H9 (cell line): ENCODE results near the gene METTL25B. TPM values are rescaled to one million over a fixed set of nuclear protein-coding genes. Genes with fewer than 3 reads are reported as not detected.

ENCODE experiments used
- DNase-seq: peaks from one replicate; pipeline ENCODE4 v3.0.0-alpha.2; 2017
- H2AFZ ChIP-seq: one replicate; pipeline ENCODE4 v1.6.1; 2013; ENCODE audit warnings: mild to moderate bottlenecking, low read length, control low read depth, moderate library complexity
- H2AK5ac ChIP-seq: 2 replicates; pipeline ENCODE4 v1.6.1; 2013; ENCODE audit warnings: low read length, control low read depth, mixed read lengths; ENCODE audit not compliant: insufficient read length
- H2BK120ac ChIP-seq: one replicate; pipeline ENCODE4 v1.6.1; 2013; ENCODE audit warnings: low read depth, mild to moderate bottlenecking, low read length, control low read depth, inconsistent platforms; ENCODE audit not compliant: poor library complexity, severe bottlenecking
- H2BK12ac ChIP-seq: 2 replicates; pipeline ENCODE4 v1.6.1; 2013; ENCODE audit warnings: low read length, control low read depth, mixed read lengths, low read depth; ENCODE audit not compliant: insufficient read length
- H2BK15ac ChIP-seq: 2 replicates; pipeline ENCODE4 v1.6.1; 2013; ENCODE audit warnings: low read depth, low read length, control low read depth
- H2BK20ac ChIP-seq: one replicate; pipeline ENCODE4 v1.6.1; 2013; ENCODE audit warnings: low read depth, mild to moderate bottlenecking, low read length, control low read depth, inconsistent platforms; ENCODE audit not compliant: poor library complexity, severe bottlenecking
- H2BK5ac ChIP-seq: 2 replicates; pipeline ENCODE4 v1.6.1; 2013; ENCODE audit warnings: low read length, control low read depth, mixed read lengths; ENCODE audit not compliant: insufficient read length
- H3K14ac ChIP-seq: 2 replicates; pipeline ENCODE4 v1.6.1; 2013; ENCODE audit warnings: low read length, control low read depth; ENCODE audit not compliant: insufficient read depth
- H3K18ac ChIP-seq: 2 replicates; pipeline ENCODE4 v1.6.1; 2013; ENCODE audit warnings: low read depth, mild to moderate bottlenecking, mixed read lengths, low read length, control low read depth; ENCODE audit not compliant: insufficient read length
- H3K23ac ChIP-seq: 2 replicates; pipeline ENCODE4 v1.6.1; 2013; ENCODE audit warnings: low read length, control low read depth, mixed read lengths, low read depth; ENCODE audit not compliant: insufficient read length
- H3K23me2 ChIP-seq: 2 replicates; pipeline ENCODE4 v1.6.1; 2013; ENCODE audit warnings: low read depth, mild to moderate bottlenecking, mixed read lengths, low read length, control low read depth; ENCODE audit not compliant: insufficient read length, poor library complexity, severe bottlenecking
- H3K27ac ChIP-seq: 2 replicates; pipeline ENCODE4 v1.5.1; 2013; ENCODE audit warnings: low read length, control low read depth, mixed read lengths, low read depth; ENCODE audit not compliant: insufficient read length
- H3K27me3 ChIP-seq: 2 replicates; pipeline ENCODE4 v1.6.1; 2013; ENCODE audit warnings: low read length, control low read depth, inconsistent platforms; ENCODE audit not compliant: insufficient read depth
- H3K4ac ChIP-seq: 2 replicates; pipeline ENCODE4 v1.6.1; 2013; ENCODE audit warnings: low read depth, mild to moderate bottlenecking, control low read depth, inconsistent platforms, low read length, moderate library complexity
- H3K4me1 ChIP-seq: 2 replicates; pipeline ENCODE4 v1.6.1; 2013; ENCODE audit warnings: low read length, control low read depth, inconsistent platforms; ENCODE audit not compliant: insufficient read depth
- H3K4me2 ChIP-seq: 2 replicates; pipeline ENCODE4 v1.6.1; 2013; ENCODE audit warnings: low read length, control low read depth, mixed read lengths; ENCODE audit not compliant: insufficient read length, insufficient read depth
- H3K56ac ChIP-seq: 2 replicates; pipeline ENCODE4 v1.6.1; 2013; ENCODE audit warnings: low read depth, mild to moderate bottlenecking, mixed read lengths, low read length, control low read depth; ENCODE audit not compliant: insufficient read length
- H3K79me1 ChIP-seq: 2 replicates; pipeline ENCODE4 v1.6.1; 2013; ENCODE audit warnings: low read depth, mild to moderate bottlenecking, moderate library complexity, low read length, control low read depth, inconsistent platforms; ENCODE audit not compliant: insufficient read depth, poor library complexity, severe bottlenecking
- H3K79me2 ChIP-seq: 2 replicates; pipeline ENCODE4 v1.6.1; 2013; ENCODE audit warnings: low read length, control low read depth, inconsistent platforms; ENCODE audit not compliant: insufficient read depth
- H3K9ac ChIP-seq: 2 replicates; pipeline ENCODE4 v1.6.1; 2013; ENCODE audit warnings: low read length, control low read depth, mixed read lengths; ENCODE audit not compliant: insufficient read length; ENCODE audit errors: extremely low read depth
- H3K9me3 ChIP-seq: one replicate; pipeline ENCODE4 v1.6.1; 2013; ENCODE audit warnings: low read depth, low read length, inconsistent platforms; ENCODE audit not compliant: control insufficient read depth
- H3T11ph ChIP-seq: one replicate; pipeline ENCODE4 v1.6.1; 2013; ENCODE audit warnings: mild to moderate bottlenecking, low read length, control low read depth, inconsistent platforms
- H4K20me1 ChIP-seq: one replicate; pipeline ENCODE4 v1.6.1; 2013; ENCODE audit not compliant: control insufficient read depth, insufficient read length, insufficient read depth
- H4K5ac ChIP-seq: 2 replicates; pipeline ENCODE4 v1.6.1; 2013; ENCODE audit warnings: low read depth, mild to moderate bottlenecking, mixed read lengths, low read length, control low read depth; ENCODE audit not compliant: insufficient read length
- H4K8ac ChIP-seq: replicated peaks from 2 replicates; pipeline ENCODE4 v1.6.1; 2013; ENCODE audit warnings: low read length, control low read depth, mixed read lengths, low read depth; ENCODE audit not compliant: insufficient read length
- H4K91ac ChIP-seq: 2 replicates; pipeline ENCODE4 v1.6.1; 2013; ENCODE audit warnings: low read depth, mild to moderate bottlenecking, moderate library complexity, mixed read lengths, low read length, control low read depth; ENCODE audit not compliant: insufficient read length
- H3K27ac Mint-ChIP-seq, 3 experiments: 2 replicates in 2 of 3; 3 replicates in 1 of 3; pipeline ENCODE4 v1.8.0; 2020 to 2021; ENCODE audit warnings: mixed read lengths in 3 of 3, mild to moderate bottlenecking in 1 of 3, moderate library complexity in 1 of 3
- H3K27me3 Mint-ChIP-seq: 2 replicates; pipeline ENCODE4 v1.8.0; 2021; ENCODE audit warnings: low read depth, mild to moderate bottlenecking, moderate library complexity, mixed read lengths
- H3K36me3 Mint-ChIP-seq, 3 experiments: 2 replicates in 2 of 3; 3 replicates in 1 of 3; pipeline ENCODE4 v1.8.0; 2020 to 2021; ENCODE audit warnings: low read depth in 3 of 3, mixed read lengths in 3 of 3; ENCODE audit not compliant: insufficient read depth in 1 of 3
- H3K4me1 Mint-ChIP-seq, 2 experiments: 2 replicates each; pipeline ENCODE4 v1.8.0; 2020; ENCODE audit warnings: mixed read lengths in 2 of 2
- H3K4me3 Mint-ChIP-seq, 2 experiments: 2 replicates in 1 of 2; 3 replicates in 1 of 2; pipeline ENCODE4 v1.8.0; 2020 to 2021; ENCODE audit warnings: mild to moderate bottlenecking in 2 of 2, mixed read lengths in 2 of 2, moderate library complexity in 1 of 2
- H3K9me3 Mint-ChIP-seq, 2 experiments: 2 replicates in 1 of 2; 3 replicates in 1 of 2; pipeline ENCODE4 v1.8.0; 2020; ENCODE audit warnings: mild to moderate bottlenecking in 2 of 2, mixed read lengths in 2 of 2, moderate library complexity in 1 of 2
- CTCF ChIP-seq: fragments of 200-600 bp; sonication (generic); conservative IDR thresholded peaks from 3 replicates; pipeline ENCODE4 v1.8.0; 2021; ENCODE audit warnings: antibody characterized with exemption, mild to moderate bottlenecking
- WGBS: extraction: QIAGEN DNeasy Blood & Tissue Kit; methylation state at CpG from one replicate; pipeline ENCODE4 v1.1.7; 2013; ENCODE audit warnings: missing lambda C conversion rate, low lambda C conversion rate, mixed read lengths; ENCODE audit not compliant: insufficient read length; ENCODE audit errors: extremely low coverage; 5-methylcytosine and 5-hydroxymethylcytosine counted together
- total RNA-seq: library from RNA; stranded (reverse); gene quantifications from 2 replicates; pipeline ENCODE4 v1.2.1, GENCODE V29; 2021

METTL25B gene
- total RNA-seq, 1 experiment from 2014 or later, result 26.2 TPM

- Mint-ChIP-seq H3K4me3 (no peak overlapping the region), H3K9me3 (no peaks in the 10 kb centered on the region)
Observed at GRCh38 chr1:156697481-156697880, 30.8 kb upstream of the METTL25B start.

More at GRCh38 chr1:156697481-156697880, 30.8 kb upstream of the METTL25B start:
- H4K91ac ChIP-seq, result no peak overlapping the region
- H2AFZ ChIP-seq, result no peak overlapping the region
- H3K27ac ChIP-seq, result no peak overlapping the region
- Mint-ChIP-seq H3K4me1 (peaks cover 28 to 48% of the 10 kb centered on the region in 2 experiments), H3K27me3 (peaks cover 8% of the 10 kb centered on the region), H3K27ac (peak overlapping the region in 1 of 3 experiments; percentile 30; a peak in 2 of 7 replicates), H3K36me3 (peaks cover 15 to 49% (median 39%) of the 10 kb centered on the region in 3 experiments)
- H3K9ac ChIP-seq, result no peak overlapping the region
- no peak overlapping the region for H2BK5ac ChIP-seq
- no peaks in the 10 kb centered on the region for H3K9me3 ChIP-seq
- no peak overlapping the region for H3K4me2 ChIP-seq
- H3K23ac ChIP-seq, result no peak overlapping the region
- no peak for DNase-seq
- no peaks in the 10 kb centered on the region for H3K79me2 ChIP-seq
- H3K18ac ChIP-seq, result no peak overlapping the region
- no peak overlapping the region for H3T11ph ChIP-seq
- no peak overlapping the region for H2BK12ac ChIP-seq
- no peak overlapping the region for H2BK15ac ChIP-seq
- peaks cover 7% of the 10 kb centered on the region for H3K23me2 ChIP-seq
- no peak overlapping the region for H2BK120ac ChIP-seq
- no peak overlapping the region for H3K14ac ChIP-seq
- TF ChIP-seq CTCF, result no peak
- H4K5ac ChIP-seq, result no peak overlapping the region
- H2BK20ac ChIP-seq, result no peak overlapping the region
- H3K56ac ChIP-seq, result no peak overlapping the region
- no CpG with 5 or more reads among the region's 8 CpGs for WGBS
- no peak overlapping the region for H4K8ac ChIP-seq
- H3K4ac ChIP-seq, result no peak overlapping the region
- H3K4me1 ChIP-seq, result peaks cover 7% of the 10 kb centered on the region; the same call in 1 of the 2 replicates
- no peaks in the 10 kb centered on the region for H4K20me1 ChIP-seq
- no peaks in the 10 kb centered on the region for H3K27me3 ChIP-seq
- H3K79me1 ChIP-seq, result no peaks in the 10 kb centered on the region
- H2AK5ac ChIP-seq, result no peak overlapping the region
